GM12874 (cell line): ENCODE measurements around the gene PUM2.

Experiments used
- TF ChIP-seq, protein P1 (sequence below): IDR thresholded peaks from 2 replicates; pipeline ENCODE4 v1.5.1; 2011; ENCODE audit warnings: low read depth, mild to moderate bottlenecking, control low read depth, low read length, moderate library complexity; ENCODE audit not compliant: insufficient read depth

Gene PUM2

DNA sequence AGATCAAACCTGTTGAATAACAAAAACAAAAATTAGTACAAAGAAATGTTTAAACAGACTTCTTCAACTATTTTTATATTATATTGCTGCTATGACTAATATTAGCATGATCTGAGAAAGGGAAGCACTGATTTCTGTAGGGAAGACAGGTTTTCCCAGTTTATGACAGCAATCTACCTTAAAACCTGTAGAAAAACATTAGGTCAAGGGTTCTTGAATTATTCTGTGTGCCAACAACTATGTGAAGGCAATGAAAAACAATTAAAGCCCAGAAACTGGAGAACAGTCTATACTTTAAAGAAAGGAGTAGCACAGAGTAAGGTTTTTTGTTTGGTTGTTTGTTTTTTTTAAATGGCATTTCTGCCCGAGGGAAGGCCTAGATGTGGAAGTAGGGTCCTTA lies 23.3 kb downstream of the PUM2 start:
- TF ChIP-seq, protein P1, sequence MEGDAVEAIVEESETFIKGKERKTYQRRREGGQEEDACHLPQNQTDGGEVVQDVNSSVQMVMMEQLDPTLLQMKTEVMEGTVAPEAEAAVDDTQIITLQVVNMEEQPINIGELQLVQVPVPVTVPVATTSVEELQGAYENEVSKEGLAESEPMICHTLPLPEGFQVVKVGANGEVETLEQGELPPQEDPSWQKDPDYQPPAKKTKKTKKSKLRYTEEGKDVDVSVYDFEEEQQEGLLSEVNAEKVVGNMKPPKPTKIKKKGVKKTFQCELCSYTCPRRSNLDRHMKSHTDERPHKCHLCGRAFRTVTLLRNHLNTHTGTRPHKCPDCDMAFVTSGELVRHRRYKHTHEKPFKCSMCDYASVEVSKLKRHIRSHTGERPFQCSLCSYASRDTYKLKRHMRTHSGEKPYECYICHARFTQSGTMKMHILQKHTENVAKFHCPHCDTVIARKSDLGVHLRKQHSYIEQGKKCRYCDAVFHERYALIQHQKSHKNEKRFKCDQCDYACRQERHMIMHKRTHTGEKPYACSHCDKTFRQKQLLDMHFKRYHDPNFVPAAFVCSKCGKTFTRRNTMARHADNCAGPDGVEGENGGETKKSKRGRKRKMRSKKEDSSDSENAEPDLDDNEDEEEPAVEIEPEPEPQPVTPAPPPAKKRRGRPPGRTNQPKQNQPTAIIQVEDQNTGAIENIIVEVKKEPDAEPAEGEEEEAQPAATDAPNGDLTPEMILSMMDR = no peak

DNA sequence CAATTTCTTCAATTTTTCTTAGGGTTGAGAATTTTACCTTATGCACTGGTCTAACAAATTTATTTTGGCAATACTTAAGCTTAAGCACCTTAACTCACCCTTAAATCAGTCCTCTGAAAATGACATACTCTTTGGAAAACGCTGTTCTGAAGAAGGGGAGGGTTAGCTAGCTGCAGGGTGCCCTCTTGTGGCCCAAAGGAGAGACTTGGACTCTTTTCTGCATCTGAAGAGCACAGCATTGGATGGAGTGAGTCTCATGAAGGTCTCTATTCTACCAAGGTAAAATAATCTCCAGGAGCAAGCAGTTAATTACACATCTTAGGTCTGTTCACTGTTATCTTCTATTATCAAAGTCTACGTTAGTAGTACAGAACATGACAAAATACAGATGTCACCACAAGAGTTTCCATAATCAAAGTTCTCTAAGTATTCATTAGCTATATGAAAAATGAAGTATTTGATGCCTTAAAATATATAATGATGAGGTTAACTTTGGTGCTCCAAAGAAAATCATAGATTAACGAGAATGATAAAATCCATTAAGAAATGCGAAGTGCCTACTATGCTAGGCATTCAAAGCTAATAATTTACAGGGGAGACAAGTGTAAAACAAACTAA lies 24.4 kb downstream of the PUM2 start:
- TF ChIP-seq, protein P1 = peak; percentile 79

DNA sequence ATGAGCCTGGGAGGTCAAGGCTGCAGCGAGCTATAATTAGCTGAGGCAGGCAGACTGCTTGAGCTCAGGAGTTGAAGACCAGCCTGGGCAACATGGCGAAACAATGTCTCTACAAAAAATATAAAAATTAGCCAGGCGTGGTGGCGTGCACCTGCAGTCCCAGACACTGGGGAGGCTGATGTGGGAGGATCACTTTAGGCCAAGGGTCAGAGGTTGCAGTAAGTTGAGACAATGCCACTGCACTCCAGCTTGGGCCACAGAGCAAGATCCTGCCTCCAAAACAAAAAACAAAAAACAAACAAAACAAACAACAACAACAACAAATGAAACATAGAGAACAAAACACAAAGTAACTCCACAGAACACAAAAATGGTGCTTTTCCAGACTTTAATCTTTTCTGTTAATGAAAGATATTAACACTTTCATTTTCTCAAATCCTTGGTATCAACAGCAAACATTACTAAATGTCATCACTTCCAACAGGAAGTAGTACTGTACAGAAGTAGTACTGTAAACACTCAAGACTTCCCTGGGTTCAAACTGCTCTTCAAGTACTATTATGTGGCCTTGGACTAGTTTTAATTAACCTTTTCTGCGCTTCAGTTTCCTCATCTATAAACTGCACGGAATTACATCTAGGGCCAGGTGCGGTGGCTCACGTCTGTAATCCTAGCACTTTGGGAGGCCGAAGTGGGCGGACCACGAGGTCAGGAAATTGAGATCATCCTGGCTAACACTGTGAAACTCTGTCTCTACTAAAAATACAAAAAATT lies 27.9 kb downstream of the PUM2 start:
- TF ChIP-seq, protein P1 = no peak

DNA sequence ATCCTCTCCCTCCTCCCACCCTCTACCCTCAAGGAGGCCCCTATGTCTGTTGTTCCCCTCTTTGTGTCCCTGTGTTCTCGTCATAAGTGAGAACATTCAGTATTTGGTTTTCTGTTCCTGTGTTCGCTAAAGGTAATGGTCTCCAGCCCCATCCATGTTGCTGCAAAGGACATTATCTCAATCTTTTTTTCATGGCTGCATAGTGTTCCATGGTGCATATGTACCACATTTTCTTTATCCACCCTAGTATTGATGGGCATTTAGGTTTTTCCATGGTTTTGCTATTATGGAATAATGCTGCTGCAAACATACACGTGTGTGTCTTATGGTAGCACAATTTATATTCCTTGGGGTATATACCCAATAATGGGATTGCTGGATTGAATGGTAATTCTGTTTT lies 33.0 kb downstream of the PUM2 start:
- TF ChIP-seq, protein P1 = no peak

DNA sequence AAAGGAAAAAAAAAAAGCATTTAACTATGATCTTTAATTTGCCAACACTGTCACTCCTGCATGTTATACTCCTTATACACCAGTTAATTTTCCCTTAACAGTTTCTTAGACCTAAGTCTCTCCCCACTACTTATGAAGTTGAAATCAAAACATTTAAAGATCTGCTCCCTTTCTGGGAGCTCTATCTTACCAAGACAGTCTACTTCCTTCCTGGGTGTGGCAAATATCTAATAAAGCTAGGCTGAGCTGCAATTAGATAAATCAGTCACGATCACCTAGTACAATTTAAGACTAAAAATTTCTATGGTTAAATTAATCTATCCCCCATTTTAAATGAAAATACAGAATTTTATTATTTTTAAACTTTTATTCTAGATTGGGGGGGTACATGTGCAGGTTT lies 33.4 kb downstream of the PUM2 start:
- TF ChIP-seq, protein P1 = no peak

DNA sequence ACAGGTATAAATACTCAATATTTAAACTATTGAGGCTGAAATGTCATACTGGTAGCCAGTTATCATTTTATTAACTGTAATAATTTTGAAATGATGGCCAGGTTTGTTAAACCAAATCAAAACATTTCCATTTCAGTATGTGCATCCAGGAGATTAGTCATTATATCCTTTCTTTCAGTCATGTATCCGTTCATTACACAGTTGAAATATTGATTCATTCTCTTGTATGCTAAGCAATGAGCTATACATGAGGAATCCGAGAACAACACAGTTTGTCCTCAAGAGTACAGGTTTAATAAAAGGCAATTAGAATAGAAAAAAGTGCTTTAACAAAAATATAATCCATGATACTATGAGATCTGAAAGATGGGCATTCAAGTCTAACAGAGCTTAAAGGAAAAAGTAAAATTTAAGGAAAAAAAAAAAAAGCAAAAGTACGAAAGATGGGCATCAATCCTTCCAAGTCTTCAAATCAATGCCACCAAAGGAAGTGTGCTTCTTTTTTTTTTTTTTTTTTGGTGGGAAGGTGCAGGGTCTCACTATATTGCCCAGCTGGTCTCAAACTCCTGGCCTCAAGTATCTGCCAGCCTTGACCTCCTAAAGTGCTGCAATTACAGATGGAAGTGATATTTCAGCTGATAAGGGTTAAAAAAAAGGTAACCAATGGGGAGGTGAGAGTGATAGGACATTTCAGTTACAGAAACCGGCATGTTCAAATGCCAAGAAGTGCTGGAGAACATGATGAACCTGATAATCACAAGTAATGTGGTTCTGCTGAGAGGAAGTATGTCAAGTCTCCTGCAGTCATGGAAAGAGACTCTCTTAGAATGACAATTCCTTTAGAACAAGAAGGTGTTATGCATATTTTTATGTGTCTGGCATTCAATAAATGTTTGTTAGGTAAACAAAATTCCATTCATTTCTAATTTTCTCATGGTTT lies 35.8 kb downstream of the PUM2 start:
- TF ChIP-seq, protein P1 = no peak

DNA sequence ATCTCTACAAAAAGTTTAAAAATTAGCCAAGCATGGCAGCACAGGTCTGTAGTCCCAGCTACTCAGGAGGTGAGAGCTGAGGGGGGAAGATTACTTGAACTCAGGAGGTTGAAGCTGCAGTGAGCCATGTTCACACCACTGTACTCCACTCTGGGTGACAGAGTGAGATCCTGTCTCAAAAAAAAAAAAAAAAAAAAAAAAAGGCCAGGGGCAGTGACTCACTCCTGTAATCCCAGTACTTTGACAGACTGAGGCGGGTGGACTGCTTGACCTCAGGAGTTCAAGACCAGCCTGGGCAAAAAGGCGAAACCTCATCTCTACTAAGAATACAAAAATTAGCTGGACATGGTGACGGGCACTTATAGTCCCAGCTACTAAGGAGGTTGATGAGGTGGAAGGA lies 37.0 kb downstream of the PUM2 start:
- TF ChIP-seq, protein P1 = no peak
